ENCODE measurements around the gene HSPA2. TPM values are rescaled to one million over a fixed set of nuclear protein-coding genes. Genes with fewer than 3 reads are reported as not detected.
"Not testable (repeated sequence)": the region's sequence is repeated elsewhere in the genome, so short reads cannot be mapped to it uniquely, and the experiment has no call there.

Gene HSPA2
- total and polyA plus RNA-seq, 3 donors from 2014 or later, result 134 to 389 (median 160) TPM

GRCh38 chr14:64510825-64511671 is 29.5 kb upstream of the HSPA2 start:
- peak overlapping the region in 1 of 2 donors; percentile 1 for H3K27ac ChIP-seq
- no peak for TF ChIP-seq POLR2A (IDR thresholded peaks at IDR 0.05)
- TF ChIP-seq, protein P1, sequence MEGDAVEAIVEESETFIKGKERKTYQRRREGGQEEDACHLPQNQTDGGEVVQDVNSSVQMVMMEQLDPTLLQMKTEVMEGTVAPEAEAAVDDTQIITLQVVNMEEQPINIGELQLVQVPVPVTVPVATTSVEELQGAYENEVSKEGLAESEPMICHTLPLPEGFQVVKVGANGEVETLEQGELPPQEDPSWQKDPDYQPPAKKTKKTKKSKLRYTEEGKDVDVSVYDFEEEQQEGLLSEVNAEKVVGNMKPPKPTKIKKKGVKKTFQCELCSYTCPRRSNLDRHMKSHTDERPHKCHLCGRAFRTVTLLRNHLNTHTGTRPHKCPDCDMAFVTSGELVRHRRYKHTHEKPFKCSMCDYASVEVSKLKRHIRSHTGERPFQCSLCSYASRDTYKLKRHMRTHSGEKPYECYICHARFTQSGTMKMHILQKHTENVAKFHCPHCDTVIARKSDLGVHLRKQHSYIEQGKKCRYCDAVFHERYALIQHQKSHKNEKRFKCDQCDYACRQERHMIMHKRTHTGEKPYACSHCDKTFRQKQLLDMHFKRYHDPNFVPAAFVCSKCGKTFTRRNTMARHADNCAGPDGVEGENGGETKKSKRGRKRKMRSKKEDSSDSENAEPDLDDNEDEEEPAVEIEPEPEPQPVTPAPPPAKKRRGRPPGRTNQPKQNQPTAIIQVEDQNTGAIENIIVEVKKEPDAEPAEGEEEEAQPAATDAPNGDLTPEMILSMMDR (IDR thresholded peaks at IDR 0.05), result peak; percentile 80 to 90 (median 84)
- peaks cover 29% of the 10 kb centered on the region for H3K4me1 ChIP-seq
- H3K9me3 ChIP-seq, result no peaks in the 10 kb centered on the region
- H3K4me3 ChIP-seq, result no peak overlapping the region
- no peaks in the 10 kb centered on the region for H3K36me3 ChIP-seq (ENCODE audit: low read depth, missing control alignments)
- WGBS, 2 donors, result 26 to 31% methylated on average over 4 of the region's 4 CpGs
- intact Hi-C loops (cut with DNase I; ENCODE audit: low total_unique reads), result no loop called here
- no peaks in the 10 kb centered on the region for H3K27me3 ChIP-seq
- peak; percentile 89 for DNase-seq

GRCh38 chr14:64513271-64513670 is 27.3 kb upstream of the HSPA2 start:
- DNase-seq, result no peak
- WGBS, 2 donors, result 91 to 94% methylated on average over 2 of the region's 2 CpGs
- intact Hi-C loops (cut with DNase I; ENCODE audit: low total_unique reads), result no loop called here
- Histone ChIP-seq H3K4me1 (peaks cover 13% of the 10 kb centered on the region), H3K4me3 (no peak overlapping the region), H3K36me3 (ENCODE audit: low read depth, missing control alignments) (no peaks in the 10 kb centered on the region), H3K27me3 (no peaks in the 10 kb centered on the region), H3K27ac (no peak overlapping the region), H3K9me3 (no peaks in the 10 kb centered on the region)
- no peak for TF ChIP-seq POLR2A (IDR thresholded peaks at IDR 0.05)
- TF ChIP-seq, protein P1 (IDR thresholded peaks at IDR 0.05), result no peak

DNA sequence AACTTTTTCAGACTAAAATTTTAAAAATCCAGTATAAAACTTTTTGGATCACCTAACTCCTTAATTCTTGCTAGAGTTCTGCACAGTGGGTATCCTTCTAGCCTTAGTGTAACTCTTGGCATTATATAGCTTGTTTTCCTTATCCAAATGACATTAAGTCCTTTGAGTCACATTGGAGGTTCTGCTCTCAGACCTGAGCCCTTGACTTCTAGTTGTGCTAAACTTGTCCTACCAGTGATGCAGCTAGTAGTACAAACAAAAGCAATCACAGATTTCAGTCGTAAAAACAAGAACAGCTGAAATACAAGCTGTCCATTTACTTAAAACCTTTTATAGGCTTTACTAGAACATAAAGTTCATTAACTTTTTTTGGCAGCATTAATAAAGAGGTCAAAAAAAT is 25.5 kb upstream of the HSPA2 start:
- H3K4me3 ChIP-seq, result no peak overlapping the region
- no peak for DNase-seq
- intact Hi-C loops (cut with DNase I; ENCODE audit: low total_unique reads), result no loop called here
- WGBS, 2 donors, result 18 to 44% methylated on average over 1 of the region's 1 CpG
- no peaks in the 10 kb centered on the region for H3K27me3 ChIP-seq
- H3K9me3 ChIP-seq, result no peaks in the 10 kb centered on the region
- H3K27ac ChIP-seq, result no peak overlapping the region
- H3K36me3 ChIP-seq (ENCODE audit: low read depth, missing control alignments), result no peaks in the 10 kb centered on the region
- TF ChIP-seq, protein P1 (IDR thresholded peaks at IDR 0.05), result no peak
- no peak for TF ChIP-seq POLR2A (IDR thresholded peaks at IDR 0.05)
- peaks cover 12% of the 10 kb centered on the region for H3K4me1 ChIP-seq

DNA sequence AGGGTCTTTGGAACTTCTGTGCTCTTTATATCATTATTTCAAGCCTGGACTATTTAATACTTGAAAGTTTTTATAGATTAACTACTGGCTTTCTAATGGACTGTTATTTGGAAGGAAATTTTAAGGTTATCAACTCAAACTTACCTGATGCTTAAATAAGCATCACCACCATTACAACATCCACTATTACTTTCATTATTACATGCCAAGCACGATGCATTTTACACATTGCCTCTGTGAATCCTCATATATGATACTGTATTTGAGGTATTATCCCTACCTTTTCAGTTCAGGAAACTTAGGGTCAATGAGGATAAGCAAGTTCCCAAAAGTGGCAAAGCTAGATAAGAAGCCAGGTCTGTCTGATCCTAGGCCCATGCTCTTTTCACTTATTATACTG is 23.6 kb upstream of the HSPA2 start:
- no peak overlapping the region for H3K27ac ChIP-seq
- DNase-seq, result no peak
- TF ChIP-seq POLR2A (IDR thresholded peaks at IDR 0.05), result no peak
- TF ChIP-seq, protein P1 (IDR thresholded peaks at IDR 0.05), result no peak
- H3K9me3 ChIP-seq, result no peaks in the 10 kb centered on the region
- no peak overlapping the region for H3K4me3 ChIP-seq
- WGBS, 2 donors, result 77 to 85% methylated on average over 1 of the region's 1 CpG
- intact Hi-C loops (cut with DNase I; ENCODE audit: low total_unique reads), result no loop called here
- H3K4me1 ChIP-seq, result no peaks in the 10 kb centered on the region
- H3K36me3 ChIP-seq (ENCODE audit: low read depth, missing control alignments), result no peaks in the 10 kb centered on the region
- no peaks in the 10 kb centered on the region for H3K27me3 ChIP-seq

GRCh38 chr14:64517667-64518066 is 22.9 kb upstream of the HSPA2 start:
- intact Hi-C loops (cut with DNase I; ENCODE audit: low total_unique reads); DNase-seq; H3K9me3 ChIP-seq; H3K4me3 ChIP-seq; H3K27me3 ChIP-seq; H3K4me1 ChIP-seq; H3K36me3 ChIP-seq (ENCODE audit: low read depth, missing control alignments); H3K27ac ChIP-seq: not testable (repeated sequence)
- 81 to 93% methylated on average over 6 of the region's 6 CpGs for WGBS, 2 donors

Measured in testis (tissue), 3 donors.